ENCODE data around the gene DNAJC18. TPM values are rescaled to one million over a fixed set of nuclear protein-coding genes. Genes with fewer than 3 reads are reported as not detected.

The DNAJC18 gene
- polyA plus RNA-seq, 4 donors = 0.67 to 3.8 (median 3.2) TPM

DNA sequence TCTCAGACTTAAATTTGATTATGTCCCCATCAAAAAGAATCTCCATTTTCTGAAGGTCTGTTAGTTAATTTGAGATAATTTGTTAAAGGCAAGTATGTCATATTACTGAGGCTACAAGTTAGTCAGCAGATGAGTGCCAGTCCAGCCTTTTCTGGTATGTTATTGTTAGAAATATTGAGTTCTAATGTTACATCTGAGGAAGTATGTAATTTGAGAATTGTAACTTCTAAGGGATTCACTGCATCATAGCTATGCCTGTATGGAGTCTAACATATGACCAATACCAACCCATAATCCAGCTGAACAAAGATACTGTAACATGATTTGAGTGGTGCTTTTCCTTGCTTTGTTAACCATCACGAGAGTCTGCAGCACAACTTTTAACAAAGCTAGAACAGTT, 70.1 kb downstream of the DNAJC18 start:
- H3K36me3 ChIP-seq (ENCODE audit: control insufficient read depth in 3 of 3, insufficient read depth in 2 of 3, low read depth in 1 of 3, low read length in 3 of 3) = peaks cover 8 to 54% (median 23%) of the 10 kb centered on the region in 3 donors
- H3K9me3 ChIP-seq (ENCODE audit: control insufficient read depth in 2 of 2, insufficient read depth in 1 of 2, low read depth in 1 of 2, low read length in 1 of 2) = no peaks in the 10 kb centered on the region
- peaks cover 0 to 6% (median 0%) of the 10 kb centered on the region in 3 donors for H3K4me1 ChIP-seq (ENCODE audit: control insufficient read depth in 3 of 3, insufficient read depth in 2 of 3, low read depth in 1 of 3, low read length in 2 of 3)
- no peak overlapping the region for H3K4me3 ChIP-seq (ENCODE audit: low read depth in 1 of 3, low read length in 3 of 3)
- H3K27me3 ChIP-seq (ENCODE audit: control insufficient read depth in 3 of 3, insufficient read depth in 3 of 3, low read length in 3 of 3) = no peaks in the 10 kb centered on the region
- 89 to 95% (median 94%) methylated on average over 1 of the region's 1 CpG for WGBS, 3 donors
- FAIRE-seq (no peak), DNase-seq (no peak)
- H3K27ac ChIP-seq (ENCODE audit: low read depth in 1 of 3, low read length in 2 of 3) = no peak overlapping the region

GRCh38 chr5:139368613-139369012, 70.7 kb downstream of the DNAJC18 start:
- Histone ChIP-seq H3K4me3 (ENCODE audit: low read depth in 1 of 3, low read length in 3 of 3) (no peak overlapping the region), H3K27ac (ENCODE audit: low read depth in 1 of 3, low read length in 2 of 3) (no peak overlapping the region), H3K4me1 (ENCODE audit: control insufficient read depth in 3 of 3, insufficient read depth in 2 of 3, low read depth in 1 of 3, low read length in 2 of 3) (peaks cover 0 to 4% (median 0%) of the 10 kb centered on the region in 3 donors), H3K9me3 (ENCODE audit: control insufficient read depth in 2 of 2, insufficient read depth in 1 of 2, low read depth in 1 of 2, low read length in 1 of 2) (no peaks in the 10 kb centered on the region), H3K36me3 (ENCODE audit: control insufficient read depth in 3 of 3, insufficient read depth in 2 of 3, low read depth in 1 of 3, low read length in 3 of 3) (peaks cover 8 to 49% (median 23%) of the 10 kb centered on the region in 3 donors), H3K27me3 (ENCODE audit: control insufficient read depth in 3 of 3, insufficient read depth in 3 of 3, low read length in 3 of 3) (no peaks in the 10 kb centered on the region)
- DNase-seq (no peak), FAIRE-seq (no peak)
- 69 to 82% (median 78%) methylated on average over 2 of the region's 2 CpGs for WGBS, 3 donors

- Histone ChIP-seq H3K4me3 (ENCODE audit: low read depth in 1 of 3, low read length in 3 of 3) (no peak overlapping the region), H3K9me3 (ENCODE audit: control insufficient read depth in 2 of 2, insufficient read depth in 1 of 2, low read depth in 1 of 2, low read length in 1 of 2) (no peaks in the 10 kb centered on the region), H3K27me3 (ENCODE audit: control insufficient read depth in 3 of 3, insufficient read depth in 3 of 3, low read length in 3 of 3) (no peaks in the 10 kb centered on the region), H3K36me3 (ENCODE audit: control insufficient read depth in 3 of 3, insufficient read depth in 2 of 3, low read depth in 1 of 3, low read length in 3 of 3) (peaks cover 5 to 49% (median 17%) of the 10 kb centered on the region in 3 donors), H3K4me1 (ENCODE audit: control insufficient read depth in 3 of 3, insufficient read depth in 2 of 3, low read depth in 1 of 3, low read length in 2 of 3) (no peaks in the 10 kb centered on the region), H3K27ac (ENCODE audit: low read depth in 1 of 3, low read length in 2 of 3) (no peak overlapping the region)
- FAIRE-seq (no peak), DNase-seq (no peak)
- WGBS, 3 donors = 73 to 85% (median 77%) methylated on average over 2 of the region's 2 CpGs
Measured at GRCh38 chr5:139364466-139364865, 74.9 kb downstream of the DNAJC18 start.

GRCh38 chr5:139363937-139364336, 75.4 kb downstream of the DNAJC18 start:
- 81 to 94% (median 92%) methylated on average over 2 of the region's 2 CpGs for WGBS, 3 donors
- H3K27ac ChIP-seq (ENCODE audit: low read depth in 1 of 3, low read length in 2 of 3) = no peak overlapping the region
- H3K27me3 ChIP-seq (ENCODE audit: control insufficient read depth in 3 of 3, insufficient read depth in 3 of 3, low read length in 3 of 3) = no peaks in the 10 kb centered on the region
- DNase-seq = no peak
- H3K9me3 ChIP-seq (ENCODE audit: control insufficient read depth in 2 of 2, insufficient read depth in 1 of 2, low read depth in 1 of 2, low read length in 1 of 2) = no peaks in the 10 kb centered on the region
- no peak for FAIRE-seq
- H3K36me3 ChIP-seq (ENCODE audit: control insufficient read depth in 3 of 3, insufficient read depth in 2 of 3, low read depth in 1 of 3, low read length in 3 of 3) = peaks cover 5 to 53% (median 17%) of the 10 kb centered on the region in 3 donors
- no peak overlapping the region for H3K4me3 ChIP-seq (ENCODE audit: low read depth in 1 of 3, low read length in 3 of 3)
- H3K4me1 ChIP-seq (ENCODE audit: control insufficient read depth in 3 of 3, insufficient read depth in 2 of 3, low read depth in 1 of 3, low read length in 2 of 3) = no peaks in the 10 kb centered on the region

DNA sequence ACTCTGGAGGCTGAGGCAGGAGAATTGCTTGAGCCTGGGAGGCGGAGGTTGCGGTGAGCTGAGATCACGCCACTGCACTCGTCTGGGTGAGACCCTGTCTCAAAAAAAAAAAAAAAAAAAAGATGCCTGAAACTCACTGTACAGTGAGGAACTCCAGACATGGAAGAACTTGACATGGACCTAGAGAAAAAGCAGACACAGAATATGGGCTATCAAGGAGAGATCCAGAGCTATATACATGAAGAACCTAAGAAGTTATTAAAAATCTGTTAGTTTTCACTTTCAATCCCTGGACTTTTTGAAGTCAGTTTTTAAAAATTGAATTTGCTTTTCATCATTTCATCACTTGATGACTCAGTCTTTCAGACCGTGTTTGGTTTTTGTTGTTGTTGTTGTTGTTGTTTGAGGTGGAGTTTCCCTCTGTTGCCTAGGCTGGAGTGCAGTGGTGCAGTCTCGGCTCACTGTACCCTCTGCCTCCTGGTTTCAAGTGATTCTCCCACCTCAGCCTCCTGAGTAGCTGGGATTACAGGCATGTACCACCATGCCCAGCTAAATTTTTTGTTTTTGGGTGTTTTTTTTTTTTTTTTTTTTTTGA, 77.4 kb downstream of the DNAJC18 start:
- no peaks in the 10 kb centered on the region for H3K9me3 ChIP-seq (ENCODE audit: control insufficient read depth in 2 of 2, insufficient read depth in 1 of 2, low read depth in 1 of 2, low read length in 1 of 2)
- FAIRE-seq (no peak), DNase-seq (no peak)
- no peaks in the 10 kb centered on the region for H3K27me3 ChIP-seq (ENCODE audit: control insufficient read depth in 3 of 3, insufficient read depth in 3 of 3, low read length in 3 of 3)
- H3K4me3 ChIP-seq (ENCODE audit: low read depth in 1 of 3, low read length in 3 of 3) = no peak overlapping the region
- 83 to 87% (median 83%) methylated on average over 6 of the region's 6 CpGs for WGBS, 3 donors
- H3K27ac ChIP-seq (ENCODE audit: low read depth in 1 of 3, low read length in 2 of 3) = no peak overlapping the region
- H3K36me3 ChIP-seq (ENCODE audit: control insufficient read depth in 3 of 3, insufficient read depth in 2 of 3, low read depth in 1 of 3, low read length in 3 of 3) = peaks cover 5 to 56% (median 12%) of the 10 kb centered on the region in 3 donors
- H3K4me1 ChIP-seq (ENCODE audit: control insufficient read depth in 3 of 3, insufficient read depth in 2 of 3, low read depth in 1 of 3, low read length in 2 of 3) = no peaks in the 10 kb centered on the region

- FAIRE-seq = no peak
- 94 to 97% (median 96%) methylated on average over 4 of the region's 4 CpGs for WGBS, 3 donors
Measured at GRCh38 chr5:139360384-139360783, 78.9 kb downstream of the DNAJC18 start.

More at GRCh38 chr5:139360384-139360783, 78.9 kb downstream of the DNAJC18 start:
- Histone ChIP-seq H3K4me1 (ENCODE audit: control insufficient read depth in 3 of 3, insufficient read depth in 2 of 3, low read depth in 1 of 3, low read length in 2 of 3) (no peaks in the 10 kb centered on the region), H3K27me3 (ENCODE audit: control insufficient read depth in 3 of 3, insufficient read depth in 3 of 3, low read length in 3 of 3) (no peaks in the 10 kb centered on the region), H3K36me3 (ENCODE audit: control insufficient read depth in 3 of 3, insufficient read depth in 2 of 3, low read depth in 1 of 3, low read length in 3 of 3) (peaks cover 2 to 51% (median 4%) of the 10 kb centered on the region in 3 donors), H3K27ac (ENCODE audit: low read depth in 1 of 3, low read length in 2 of 3) (no peak overlapping the region), H3K9me3 (ENCODE audit: control insufficient read depth in 2 of 2, insufficient read depth in 1 of 2, low read depth in 1 of 2, low read length in 1 of 2) (no peaks in the 10 kb centered on the region), H3K4me3 (ENCODE audit: low read depth in 1 of 3, low read length in 3 of 3) (no peak overlapping the region)
- DNase-seq = no peak

Other genes with a start within 250 kb of the DNAJC18 start
- gene SIL1, start 241.2 kb downstream of the DNAJC18 start, polyA plus RNA-seq = 10 to 100 TPM; 21.6 to 68.2 (median 35.4) TPM
- 100 to 1,000 TPM in 2 of 4 donors, 10 to 100 TPM in 2; 63.1 to 283 (median 100) TPM for gene MATR3, start 145.8 kb downstream of the DNAJC18 start, polyA plus RNA-seq
- gene PAIP2, start 97.7 kb downstream of the DNAJC18 start, polyA plus RNA-seq = 10 to 100 TPM; 43.6 to 65.2 (median 57.7) TPM
- 10 to 100 TPM in 3 of 4 donors, 1 to 10 TPM in 1; 7.1 to 29.3 (median 12.4) TPM for gene SLC23A1, start 56.2 kb downstream of the DNAJC18 start, polyA plus RNA-seq
- 10 to 100 TPM in 2 of 4 donors, 1 to 10 TPM in 2; 1.7 to 58.9 (median 8.3) TPM for gene MZB1, start 49.6 kb downstream of the DNAJC18 start, polyA plus RNA-seq
- gene PROB1, start 44.4 kb downstream of the DNAJC18 start, polyA plus RNA-seq = 1 to 10 TPM in 2 of 4 donors, under 1 TPM in 2; 0.45 to 2.3 (median 0.79) TPM
- 10 to 100 TPM in 2 of 4 donors, 1 to 10 TPM in 2; 7.2 to 15.1 (median 10.7) TPM for gene SPATA24, start 35.4 kb downstream of the DNAJC18 start, polyA plus RNA-seq
- 10 to 100 TPM in 2 of 4 donors, 1 to 10 TPM in 2; 1.6 to 47.6 (median 7.7) TPM for gene ECSCR, start 23.2 kb upstream of the DNAJC18 start, polyA plus RNA-seq
- gene SMIM33, start 31.5 kb upstream of the DNAJC18 start, polyA plus RNA-seq = 1 to 10 TPM in 1 of 4 donors, under 1 TPM in 2, not detected in 1; 0.01 to 1.9 (median 0.45) TPM
- 10 to 100 TPM in 2 of 4 donors, 1 to 10 TPM in 2; 2.2 to 23.0 (median 8.5) TPM for gene STING1, start 43.2 kb upstream of the DNAJC18 start, polyA plus RNA-seq
- gene UBE2D2, start 121.8 kb upstream of the DNAJC18 start, polyA plus RNA-seq = 100 to 1,000 TPM in 1 of 4 donors, 10 to 100 TPM in 3; 74.3 to 118 (median 95.3) TPM
- gene CXXC5, start 208.8 kb upstream of the DNAJC18 start, polyA plus RNA-seq = 10 to 100 TPM in 3 of 4 donors, 1 to 10 TPM in 1; 3.8 to 89.4 (median 18.2) TPM